Measurements from ENCODE around the gene TCL1B.

DNA sequence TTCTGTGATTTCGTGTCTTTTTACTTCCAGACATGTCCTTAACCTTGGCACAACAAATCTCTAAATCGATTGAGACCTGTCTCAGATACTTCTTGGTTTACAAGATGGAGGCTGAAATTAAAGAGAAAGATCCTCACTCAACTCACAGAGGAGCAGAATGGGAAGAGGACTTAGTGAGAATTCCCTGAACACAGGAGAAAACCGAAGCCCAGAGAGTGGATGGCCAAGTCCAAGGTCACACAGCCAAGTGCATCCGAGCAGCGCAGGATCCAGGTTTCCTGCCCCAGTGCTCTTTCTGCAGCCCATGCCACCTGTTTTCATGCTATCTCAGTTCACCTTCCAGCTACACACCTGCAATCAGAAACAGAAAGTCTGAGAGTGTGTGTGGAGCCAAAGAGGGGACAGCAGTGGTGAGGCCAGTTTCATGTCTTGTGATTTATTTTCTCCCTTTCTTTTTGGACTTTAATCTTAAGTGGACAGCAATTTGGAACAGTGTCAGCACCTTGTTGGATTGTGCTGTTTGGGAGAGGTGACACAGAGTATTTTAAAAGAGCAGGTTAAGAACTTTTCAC lies 22.9 kb upstream of the TCL1B start:
- no peak for TF ChIP-seq RAD21 (conservative IDR thresholded peaks at IDR 0.05 in 1 of 2, IDR thresholded peaks at IDR 0.05 in 1 of 2)
- no peak for TF ChIP-seq POLR2A (IDR thresholded peaks at IDR 0.05; ENCODE audit: low read length)
- no peak for TF ChIP-seq MAZ (IDR thresholded peaks at IDR 0.05; ENCODE audit: borderline replicate concordance, low read depth, low read length)
- no peak for TF ChIP-seq CTCF (IDR thresholded peaks at IDR 0.05)
